ENCODE measurements around the gene CTSW. TPM values are rescaled to one million over a fixed set of nuclear protein-coding genes. Genes with fewer than 3 reads are reported as not detected.
A peak's percentile ranks its signal among the peaks of the same experiment; 100 is the strongest.

CTSW gene
- polyA plus RNA-seq, 1 of the 3 experiments (the other 2 are of a cell fraction), result 0.49 TPM

- TF ChIP-seq, protein P1, sequence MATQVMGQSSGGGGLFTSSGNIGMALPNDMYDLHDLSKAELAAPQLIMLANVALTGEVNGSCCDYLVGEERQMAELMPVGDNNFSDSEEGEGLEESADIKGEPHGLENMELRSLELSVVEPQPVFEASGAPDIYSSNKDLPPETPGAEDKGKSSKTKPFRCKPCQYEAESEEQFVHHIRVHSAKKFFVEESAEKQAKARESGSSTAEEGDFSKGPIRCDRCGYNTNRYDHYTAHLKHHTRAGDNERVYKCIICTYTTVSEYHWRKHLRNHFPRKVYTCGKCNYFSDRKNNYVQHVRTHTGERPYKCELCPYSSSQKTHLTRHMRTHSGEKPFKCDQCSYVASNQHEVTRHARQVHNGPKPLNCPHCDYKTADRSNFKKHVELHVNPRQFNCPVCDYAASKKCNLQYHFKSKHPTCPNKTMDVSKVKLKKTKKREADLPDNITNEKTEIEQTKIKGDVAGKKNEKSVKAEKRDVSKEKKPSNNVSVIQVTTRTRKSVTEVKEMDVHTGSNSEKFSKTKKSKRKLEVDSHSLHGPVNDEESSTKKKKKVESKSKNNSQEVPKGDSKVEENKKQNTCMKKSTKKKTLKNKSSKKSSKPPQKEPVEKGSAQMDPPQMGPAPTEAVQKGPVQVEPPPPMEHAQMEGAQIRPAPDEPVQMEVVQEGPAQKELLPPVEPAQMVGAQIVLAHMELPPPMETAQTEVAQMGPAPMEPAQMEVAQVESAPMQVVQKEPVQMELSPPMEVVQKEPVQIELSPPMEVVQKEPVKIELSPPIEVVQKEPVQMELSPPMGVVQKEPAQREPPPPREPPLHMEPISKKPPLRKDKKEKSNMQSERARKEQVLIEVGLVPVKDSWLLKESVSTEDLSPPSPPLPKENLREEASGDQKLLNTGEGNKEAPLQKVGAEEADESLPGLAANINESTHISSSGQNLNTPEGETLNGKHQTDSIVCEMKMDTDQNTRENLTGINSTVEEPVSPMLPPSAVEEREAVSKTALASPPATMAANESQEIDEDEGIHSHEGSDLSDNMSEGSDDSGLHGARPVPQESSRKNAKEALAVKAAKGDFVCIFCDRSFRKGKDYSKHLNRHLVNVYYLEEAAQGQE (IDR thresholded peaks at IDR 0.05; ENCODE audit: low read depth, low read length), result 0 out of 2 replicates have a peak, but pooled peaks have one; percentile 54
- no peak for TF ChIP-seq IRF3 (IDR thresholded peaks at IDR 0.05; ENCODE audit: low read depth, low read length)
- TF ChIP-seq NRF1 (IDR thresholded peaks at IDR 0.05; ENCODE audit: low read depth, low read length), result no peak
- TF ChIP-seq, protein P2, sequence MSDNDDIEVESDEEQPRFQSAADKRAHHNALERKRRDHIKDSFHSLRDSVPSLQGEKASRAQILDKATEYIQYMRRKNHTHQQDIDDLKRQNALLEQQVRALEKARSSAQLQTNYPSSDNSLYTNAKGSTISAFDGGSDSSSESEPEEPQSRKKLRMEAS (IDR thresholded peaks at IDR 0.05; ENCODE audit: low read depth), result peak; percentile 97; the same call in 1 of the 2 replicates
- TF ChIP-seq RFX5 (IDR thresholded peaks at IDR 0.05; ENCODE audit: low read length), result no peak
- TF ChIP-seq FOSL2 (IDR thresholded peaks at IDR 0.05; ENCODE audit: borderline replicate concordance, low read depth), result no peak
- no peak for TF ChIP-seq CTCF (IDR thresholded peaks at IDR 0.05)
Measured at GRCh38 chr11:65890324-65891218, 10.9 kb downstream of the CTSW start, which contains the start of gene CCDC85B (continued).

GRCh38 chr11:65891219-65892136 is 11.8 kb downstream of the CTSW start:
- H3F3A ChIP-seq (replicated peaks; ENCODE audit: insufficient read depth), result peaks cover 88% of the 10 kb centered on the region
- POLR2A ChIA-PET, result interaction anchor here (0.5 to 3.8 kb wide), 12 partner anchors 10 to 180 kb away, joined by 3 to 46 read pairs (median 3); partner anchors contain the start of genes CFL1, CTSW, MUS81 and SART1
- WGBS (ENCODE audit: low lambda C conversion rate), result 35% methylated on average over 14 of the region's 57 CpGs
- no peaks in the 10 kb centered on the region for H3K9me2 ChIP-seq
- peak overlapping the region; percentile 65 to 70 for H3K4me3 ChIP-seq (ENCODE audit: low read depth in 2 of 2, low read length in 1 of 2)
- H3K27me3 ChIP-seq (ENCODE audit: insufficient read depth), result no peaks in the 10 kb centered on the region
- H3K27ac ChIP-seq (ENCODE audit: low read depth in 2 of 2, low read length in 1 of 2), result peak overlapping the region; percentile 87 to 94
- H3K36me3 ChIP-seq (replicated peaks in 1 of 2; ENCODE audit: control insufficient read depth in 1 of 2, insufficient read depth in 2 of 2, low read length in 1 of 2), result peaks cover 4 to 37% of the 10 kb centered on the region in 2 experiments
- H3K4me2 ChIP-seq, result peak overlapping the region; percentile 98
- CTCF ChIA-PET, result interaction anchor here (0.6 to 15.2 kb wide), 14 partner anchors 9 to 451 kb away, joined by 3 to 374 read pairs (median 7); partner anchors contain the start of genes C11orf68, CFL1, EFEMP2 and FOSL1
- peaks cover 57% of the 10 kb centered on the region for H4K20me1 ChIP-seq (ENCODE audit: insufficient read depth)
- H3K79me2 ChIP-seq (ENCODE audit: insufficient read depth), result peaks cover 68% of the 10 kb centered on the region
- H2AFZ ChIP-seq (ENCODE audit: low read depth), result no peak overlapping the region
- peak; percentile 65 for DNase-seq
- no peaks in the 10 kb centered on the region for H3K9me3 ChIP-seq
- peak overlapping the region; percentile 76 for H3K9ac ChIP-seq
- H3K4me1 ChIP-seq (ENCODE audit: control insufficient read depth in 1 of 2, insufficient read depth in 2 of 2, low read depth in 1 of 2, low read length in 1 of 2), result peaks cover 52% of the 10 kb centered on the region in 2 experiments
- TF ChIP-seq NRF1 (IDR thresholded peaks at IDR 0.05; ENCODE audit: low read depth, low read length) (no peak), POLR2AphosphoS5 (IDR thresholded peaks at IDR 0.05; ENCODE audit: low read depth, low read length) (peak; percentile 29; the same call in 1 of the 2 replicates), TAF1 (IDR thresholded peaks at IDR 0.05; ENCODE audit: borderline replicate concordance, low read depth, low read length) (no peak), PBX3 (IDR thresholded peaks at IDR 0.05) (peak; percentile 8; the same call in 1 of the 2 replicates), CHD2 (IDR thresholded peaks at IDR 0.05; ENCODE audit: low read length, partially characterized antibody) (no peak)
- TF ChIP-seq, protein P2 (IDR thresholded peaks at IDR 0.05; ENCODE audit: low read depth), result no peak
- TF ChIP-seq, protein P1 (IDR thresholded peaks at IDR 0.05; ENCODE audit: low read depth, low read length), result no peak

All from SK-N-SH (cell line).